ENCODE data around the gene C3orf52. TPM values are rescaled to one million over a fixed set of nuclear protein-coding genes. Genes with fewer than 3 reads are reported as not detected.

Gene C3orf52
- total and polyA plus RNA-seq, 7 donors = 0.36 to 17.4 (median 2.2) TPM

DNA sequence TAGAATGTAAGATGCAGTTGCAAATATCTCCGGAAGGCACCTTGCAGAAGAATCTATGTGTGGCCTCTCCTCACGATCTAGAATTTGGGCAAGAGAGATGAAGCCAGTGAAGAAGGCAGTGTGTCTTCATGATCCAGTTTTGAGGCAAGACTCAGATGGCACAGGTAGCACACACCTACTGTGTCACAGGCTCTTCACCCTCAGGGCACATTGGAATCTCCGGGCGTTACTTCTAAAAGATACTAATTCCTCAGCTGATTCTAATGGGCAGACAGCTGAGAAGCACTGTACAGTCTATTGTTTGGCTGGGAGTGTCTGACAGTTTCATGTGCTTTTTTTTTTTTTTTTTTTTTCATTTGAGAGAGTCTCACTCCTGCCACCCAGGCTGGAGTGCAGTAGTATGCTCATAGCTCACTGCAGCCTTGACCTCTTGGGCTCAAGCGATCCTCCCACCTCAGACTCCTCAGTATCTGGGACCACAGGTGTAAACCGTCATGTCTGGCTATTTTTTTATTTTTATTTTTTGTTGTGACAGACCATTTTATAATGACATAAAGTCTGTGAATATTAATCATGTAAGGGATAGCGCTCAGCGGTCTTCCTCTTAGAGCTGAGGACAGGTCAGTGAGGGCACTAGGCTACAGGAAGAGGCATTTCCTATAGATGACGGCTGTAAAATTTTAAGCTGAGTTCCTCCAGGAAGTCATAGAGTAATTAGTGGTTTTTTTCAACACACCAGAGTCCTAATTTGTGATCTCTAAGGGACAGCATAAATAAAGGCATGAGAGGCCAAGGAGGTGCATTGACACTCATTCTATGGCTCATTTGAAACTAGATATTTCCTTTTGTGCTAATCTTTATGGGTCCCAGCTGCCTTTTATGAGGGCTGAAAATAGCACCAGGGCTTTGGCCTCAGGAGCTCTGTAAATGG is 4.0 kb downstream of the C3orf52 start:
- WGBS, 2 donors = 37 to 65% methylated on average over 9 of the region's 9 CpGs
- H3K27ac ChIP-seq = no peak overlapping the region
- intact Hi-C loops (cut with DNase I) = no loop called here

DNA sequence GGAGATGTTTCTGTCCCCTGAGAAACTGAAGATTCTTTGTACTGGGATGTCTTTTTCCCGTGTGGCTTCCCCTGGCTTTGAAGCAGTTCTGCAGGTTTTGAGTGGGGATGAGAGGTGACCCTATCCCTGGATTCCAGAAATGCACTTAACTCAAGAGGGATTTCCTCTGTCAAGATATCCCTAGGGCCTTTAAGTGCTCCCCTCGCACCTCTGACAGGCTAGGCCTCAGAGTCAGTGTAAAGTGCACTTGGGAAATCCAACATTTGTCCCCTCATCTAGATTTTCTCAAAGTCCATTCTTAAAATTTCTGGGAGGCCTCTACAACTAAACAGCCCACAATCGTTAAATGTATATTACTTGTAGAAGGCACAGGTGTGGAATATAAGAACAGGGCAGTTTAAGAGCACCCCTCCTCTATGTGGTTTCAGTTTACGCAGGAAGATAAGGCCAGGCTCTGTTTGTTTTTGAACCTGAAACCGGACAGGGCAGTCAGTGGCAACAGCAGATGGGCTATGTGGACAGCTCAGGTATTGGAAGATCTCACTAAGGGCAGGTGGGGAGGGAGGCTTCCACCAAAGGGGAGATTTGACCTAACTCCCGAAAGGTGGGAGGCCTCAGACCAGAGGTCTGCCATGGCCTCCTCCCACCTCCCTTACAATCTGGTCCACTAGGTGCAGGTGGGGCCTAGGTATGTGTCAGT is 4.8 kb downstream of the C3orf52 start:
- no peak for DNase-seq
- no peaks in the 10 kb centered on the region for H3K27me3 ChIP-seq
- TF ChIP-seq EP300 (IDR thresholded peaks at IDR 0.05) (no peak), POLR2A (IDR thresholded peaks at IDR 0.05) (no peak), POLR2AphosphoS5 (IDR thresholded peaks at IDR 0.05) (no peak)
- TF ChIP-seq, protein P1, sequence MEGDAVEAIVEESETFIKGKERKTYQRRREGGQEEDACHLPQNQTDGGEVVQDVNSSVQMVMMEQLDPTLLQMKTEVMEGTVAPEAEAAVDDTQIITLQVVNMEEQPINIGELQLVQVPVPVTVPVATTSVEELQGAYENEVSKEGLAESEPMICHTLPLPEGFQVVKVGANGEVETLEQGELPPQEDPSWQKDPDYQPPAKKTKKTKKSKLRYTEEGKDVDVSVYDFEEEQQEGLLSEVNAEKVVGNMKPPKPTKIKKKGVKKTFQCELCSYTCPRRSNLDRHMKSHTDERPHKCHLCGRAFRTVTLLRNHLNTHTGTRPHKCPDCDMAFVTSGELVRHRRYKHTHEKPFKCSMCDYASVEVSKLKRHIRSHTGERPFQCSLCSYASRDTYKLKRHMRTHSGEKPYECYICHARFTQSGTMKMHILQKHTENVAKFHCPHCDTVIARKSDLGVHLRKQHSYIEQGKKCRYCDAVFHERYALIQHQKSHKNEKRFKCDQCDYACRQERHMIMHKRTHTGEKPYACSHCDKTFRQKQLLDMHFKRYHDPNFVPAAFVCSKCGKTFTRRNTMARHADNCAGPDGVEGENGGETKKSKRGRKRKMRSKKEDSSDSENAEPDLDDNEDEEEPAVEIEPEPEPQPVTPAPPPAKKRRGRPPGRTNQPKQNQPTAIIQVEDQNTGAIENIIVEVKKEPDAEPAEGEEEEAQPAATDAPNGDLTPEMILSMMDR (IDR thresholded peaks at IDR 0.05) = no peak
- 22 to 62% methylated on average over 6 of the region's 6 CpGs for WGBS, 2 donors
- no peak overlapping the region for H3K27ac ChIP-seq
- no peak overlapping the region for H3K4me3 ChIP-seq
- intact Hi-C loops (cut with DNase I) = no loop called here
- H3K4me1 ChIP-seq = peaks cover 0 to 14% (median 10%) of the 10 kb centered on the region in 4 donors
- H3K36me3 ChIP-seq = no peaks in the 10 kb centered on the region
- no peaks in the 10 kb centered on the region for H3K9me3 ChIP-seq

More for the DNA sequence above, 4.0 kb downstream of the C3orf52 start:
- Histone ChIP-seq H3K4me3 (no peak overlapping the region), H3K4me1 (peaks cover 0 to 19% (median 10%) of the 10 kb centered on the region in 4 donors), H3K9me3 (no peaks in the 10 kb centered on the region), H3K36me3 (no peaks in the 10 kb centered on the region), H3K27me3 (no peaks in the 10 kb centered on the region)
- TF ChIP-seq, protein P1 (IDR thresholded peaks at IDR 0.05) = no peak
- no peak for TF ChIP-seq EP300 (IDR thresholded peaks at IDR 0.05)
- no peak for TF ChIP-seq POLR2AphosphoS5 (IDR thresholded peaks at IDR 0.05)
- no peak for TF ChIP-seq POLR2A (IDR thresholded peaks at IDR 0.05)
- no peak for DNase-seq

DNA sequence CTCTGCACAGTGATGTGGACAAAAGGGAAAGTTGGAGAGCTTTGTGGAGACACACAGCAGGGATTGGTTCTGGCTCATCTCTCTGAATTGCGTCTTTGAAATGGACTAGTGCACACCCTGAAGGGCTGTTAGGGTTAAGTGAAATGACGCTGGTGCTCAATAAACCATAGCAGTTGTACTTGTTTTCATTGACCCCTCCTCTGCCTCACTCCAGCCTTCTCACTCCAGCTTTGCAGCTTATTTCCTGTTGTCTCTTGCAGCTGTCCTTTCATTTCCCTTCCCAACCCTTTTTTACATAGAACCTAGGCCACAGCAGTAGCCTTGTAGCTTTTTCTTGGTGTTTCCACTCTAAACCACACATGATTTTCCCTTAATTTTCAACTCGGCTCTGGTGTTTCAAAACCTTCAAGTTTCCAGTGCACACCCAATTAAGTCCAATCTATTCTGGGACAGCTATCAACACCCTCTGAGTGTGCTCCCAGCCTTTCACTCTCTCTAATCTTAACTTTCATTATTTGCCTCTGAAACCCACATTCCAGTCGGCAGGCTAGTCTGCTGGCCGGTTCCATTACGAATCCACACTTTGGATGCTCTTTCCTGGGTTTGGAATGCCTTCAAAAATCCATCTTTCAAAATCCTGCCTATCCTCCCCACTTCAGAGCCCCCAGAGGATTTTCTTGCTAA is 6.4 kb downstream of the C3orf52 start:
- Histone ChIP-seq H3K4me3 (no peak overlapping the region), H3K4me1 (no peaks in the 10 kb centered on the region), H3K27ac (no peak overlapping the region), H3K36me3 (no peaks in the 10 kb centered on the region), H3K9me3 (no peaks in the 10 kb centered on the region), H3K27me3 (no peaks in the 10 kb centered on the region)
- TF ChIP-seq, protein P1 (IDR thresholded peaks at IDR 0.05) = no peak
- TF ChIP-seq POLR2AphosphoS5 (IDR thresholded peaks at IDR 0.05) (no peak), EP300 (IDR thresholded peaks at IDR 0.05) (no peak), POLR2A (IDR thresholded peaks at IDR 0.05) (no peak)
- WGBS, 2 donors = 24 to 45% methylated on average over 6 of the region's 6 CpGs
- no peak for DNase-seq
- intact Hi-C loops (cut with DNase I) = no loop called here

DNA sequence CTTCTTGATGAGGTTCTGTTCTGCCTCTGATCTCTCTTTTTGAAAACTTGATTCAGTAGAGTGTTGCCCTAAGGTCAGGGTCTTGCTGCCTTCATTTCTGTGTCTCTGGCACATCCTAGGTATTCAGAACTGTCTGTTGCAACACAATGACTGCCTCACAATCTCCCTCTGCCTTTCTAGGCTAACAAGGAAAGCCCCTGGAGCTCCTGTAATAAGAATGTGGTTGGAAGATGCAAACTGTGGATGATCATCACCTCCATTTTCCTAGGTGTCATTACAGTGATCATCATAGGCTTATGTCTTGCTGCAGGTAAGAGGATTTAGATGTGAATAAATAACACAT is 7.0 kb downstream of the C3orf52 start:
- TF ChIP-seq POLR2AphosphoS5 (IDR thresholded peaks at IDR 0.05) = no peak
- TF ChIP-seq EP300 (IDR thresholded peaks at IDR 0.05) = no peak
- no peaks in the 10 kb centered on the region for H3K9me3 ChIP-seq
- H3K36me3 ChIP-seq = no peaks in the 10 kb centered on the region
- DNase-seq = no peak
- intact Hi-C loops (cut with DNase I) = no loop called here
- no peaks in the 10 kb centered on the region for H3K27me3 ChIP-seq
- no peaks in the 10 kb centered on the region for H3K4me1 ChIP-seq
- no peak overlapping the region for H3K27ac ChIP-seq
- no peak overlapping the region for H3K4me3 ChIP-seq

DNA sequence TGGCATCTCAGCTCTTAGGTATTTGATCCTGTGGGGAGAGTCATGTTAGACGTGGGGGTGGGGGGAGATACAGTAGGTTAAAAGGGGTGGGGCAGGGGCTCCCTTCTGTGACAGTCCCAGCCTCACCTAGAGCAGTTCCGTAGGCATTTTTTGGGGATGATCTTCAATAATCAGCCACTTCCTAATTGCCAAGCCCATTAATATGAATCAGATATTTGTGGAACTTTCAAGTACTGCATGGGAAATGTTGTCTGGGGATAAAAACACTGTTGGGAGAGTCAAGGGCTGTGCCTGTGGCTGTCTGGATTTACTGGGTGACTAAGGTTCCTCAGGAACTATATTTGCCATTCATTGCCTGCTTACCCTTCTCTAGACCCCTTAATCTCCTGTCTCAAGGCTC is 9.5 kb downstream of the C3orf52 start:
- Histone ChIP-seq H3K4me3 (no peak overlapping the region), H3K36me3 (no peaks in the 10 kb centered on the region), H3K9me3 (no peaks in the 10 kb centered on the region), H3K4me1 (no peaks in the 10 kb centered on the region), H3K27ac (no peak overlapping the region), H3K27me3 (no peaks in the 10 kb centered on the region)
- no peak for DNase-seq
- 46 to 54% methylated on average over 2 of the region's 2 CpGs for WGBS, 2 donors
- intact Hi-C loops (cut with DNase I) = no loop called here
- no peak for TF ChIP-seq POLR2AphosphoS5 (IDR thresholded peaks at IDR 0.05)
- TF ChIP-seq POLR2A (IDR thresholded peaks at IDR 0.05) = no peak
- TF ChIP-seq EP300 (IDR thresholded peaks at IDR 0.05) = no peak
- TF ChIP-seq, protein P1 (IDR thresholded peaks at IDR 0.05) = no peak
